ENCODE results near the gene TRAF1. TPM values are rescaled to one million over a fixed set of nuclear protein-coding genes. Genes with fewer than 3 reads are reported as not detected.
"Not testable (repeated sequence)": the region's sequence is repeated elsewhere in the genome, so short reads cannot be mapped to it uniquely, and the experiment has no call there.

TRAF1 gene
- total RNA-seq: 8.0 TPM

GRCh38 chr9:120926397-120926928 is at the start of gene TRAF1:
Gene TRAF1, minus strand, starts transcription at chr9:120926796. Its CDS starts 721 bp downstream, at chr9:120926075.
- ATAC-seq: no peak
- intact Hi-C loops (cut with DNase I): loop anchor here (5.0 kb wide), 1 partner anchor 49 kb away; the partner anchor contains the start of gene PHF19
- DNase-seq (ENCODE audit: low spot score): peak; percentile 53

DNA sequence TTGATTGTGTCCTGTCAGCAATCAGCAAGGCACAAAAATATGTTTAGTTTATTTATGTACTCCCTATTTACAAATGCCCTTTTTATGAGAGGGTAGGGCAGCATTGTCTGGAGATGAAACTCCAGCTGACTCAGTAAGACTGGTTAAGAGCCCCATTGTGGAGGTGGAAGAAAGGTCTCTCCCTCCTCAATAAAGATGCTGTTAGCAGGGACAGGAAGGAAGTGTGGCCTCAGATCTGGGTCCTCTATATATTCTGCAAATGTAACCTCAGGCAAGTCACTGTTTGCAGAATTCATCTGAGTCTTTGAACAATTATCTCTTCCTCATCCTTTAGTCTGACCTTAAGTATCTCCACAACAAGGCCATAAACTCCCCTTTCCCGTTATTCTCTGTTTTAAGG is 48.3 kb upstream of the TRAF1 start:
- intact Hi-C loops (cut with DNase I): no loop called here
- ATAC-seq (no peak), DNase-seq (ENCODE audit: low spot score) (no peak)

- intact Hi-C loops (cut with DNase I): no loop called here
- DNase-seq (ENCODE audit: low spot score): no peak
- no peak for ATAC-seq
These were observed 47.6 kb upstream of the TRAF1 start for GRCh38 chr9:120974181-120974580.

- DNase-seq (ENCODE audit: low spot score) (no peak), ATAC-seq (no peak)
- intact Hi-C loops (cut with DNase I): no loop called here
These were observed 45.3 kb upstream of the TRAF1 start for GRCh38 chr9:120971938-120972337.

- intact Hi-C loops (cut with DNase I); DNase-seq (ENCODE audit: low spot score); ATAC-seq: not testable (repeated sequence)
These were observed 44.9 kb upstream of the TRAF1 start for GRCh38 chr9:120971471-120971870.

DNA sequence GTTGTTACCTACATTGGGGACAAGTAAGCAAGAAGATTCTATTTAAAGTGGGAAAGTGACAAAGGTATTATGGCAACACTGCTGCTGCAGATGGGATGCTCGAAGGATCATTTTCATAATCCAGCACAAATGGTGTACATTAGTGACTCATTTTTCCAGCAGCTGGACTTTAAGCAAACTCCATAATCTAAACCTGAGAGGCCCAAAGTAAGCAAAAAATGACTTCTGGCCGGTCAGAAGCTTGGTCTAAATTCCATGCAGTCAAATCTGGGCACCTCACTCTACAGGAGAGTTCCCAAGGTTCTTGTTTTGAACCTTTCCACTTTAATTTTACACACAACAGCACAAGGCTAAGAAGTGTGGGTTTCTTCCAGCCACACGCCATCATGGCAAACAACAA is 43.6 kb upstream of the TRAF1 start:
- ATAC-seq (no peak), DNase-seq (ENCODE audit: low spot score) (no peak)

DNA sequence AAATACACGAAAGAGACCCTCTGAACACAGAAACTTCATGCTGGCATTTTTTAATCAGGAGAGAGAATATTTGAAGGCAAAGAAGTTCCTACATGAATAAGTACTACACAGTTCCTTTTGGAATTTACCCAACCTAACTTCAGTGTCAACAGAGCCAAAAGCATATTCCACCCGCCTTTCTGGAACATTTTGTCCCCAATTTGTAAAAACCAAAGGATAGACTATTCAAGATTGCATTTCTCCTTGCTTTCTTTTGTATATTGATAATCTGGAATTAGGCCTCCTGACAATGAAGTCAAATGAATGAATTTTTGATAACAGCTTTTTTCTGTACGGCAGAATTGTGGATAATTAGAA is 39.4 kb upstream of the TRAF1 start:
- ATAC-seq (peak; percentile 91), DNase-seq (ENCODE audit: low spot score) (no peak)
- intact Hi-C loops (cut with DNase I): no loop called here

More for the DNA sequence above, 43.6 kb upstream of the TRAF1 start:
- intact Hi-C loops (cut with DNase I): no loop called here

- peak; percentile 91 for ATAC-seq
- intact Hi-C loops (cut with DNase I): no loop called here
- no peak for DNase-seq (ENCODE audit: low spot score)
These were observed 38.9 kb upstream of the TRAF1 start for GRCh38 chr9:120965344-120966012.

GRCh38 chr9:120961936-120962335 is 35.3 kb upstream of the TRAF1 start:
- ATAC-seq (no peak), DNase-seq (ENCODE audit: low spot score) (no peak)
- intact Hi-C loops (cut with DNase I): no loop called here

DNA sequence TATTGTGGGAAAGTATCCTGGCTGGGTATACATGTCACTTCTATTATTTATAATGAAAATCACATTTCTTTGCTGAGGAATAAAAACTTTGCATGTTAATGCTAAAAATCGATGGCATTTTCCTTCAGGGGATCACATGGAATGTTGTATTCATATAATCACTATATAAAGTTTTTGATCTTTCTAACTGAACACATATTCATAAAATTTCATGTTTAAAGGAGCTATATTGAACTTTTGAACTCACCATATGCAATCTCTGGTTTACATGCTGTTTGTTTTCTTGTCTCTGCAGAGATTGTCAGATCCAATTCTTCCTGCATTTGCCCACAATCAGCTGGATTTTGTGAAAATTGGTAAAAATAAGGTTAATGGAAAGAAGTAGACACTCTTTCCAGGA is 33.4 kb upstream of the TRAF1 start:
- DNase-seq (ENCODE audit: low spot score): no peak
- ATAC-seq: no peak
- intact Hi-C loops (cut with DNase I): no loop called here

- intact Hi-C loops (cut with DNase I): no loop called here
- no peak for ATAC-seq
These were observed 30.3 kb upstream of the TRAF1 start for GRCh38 chr9:120956862-120957261.

DNA sequence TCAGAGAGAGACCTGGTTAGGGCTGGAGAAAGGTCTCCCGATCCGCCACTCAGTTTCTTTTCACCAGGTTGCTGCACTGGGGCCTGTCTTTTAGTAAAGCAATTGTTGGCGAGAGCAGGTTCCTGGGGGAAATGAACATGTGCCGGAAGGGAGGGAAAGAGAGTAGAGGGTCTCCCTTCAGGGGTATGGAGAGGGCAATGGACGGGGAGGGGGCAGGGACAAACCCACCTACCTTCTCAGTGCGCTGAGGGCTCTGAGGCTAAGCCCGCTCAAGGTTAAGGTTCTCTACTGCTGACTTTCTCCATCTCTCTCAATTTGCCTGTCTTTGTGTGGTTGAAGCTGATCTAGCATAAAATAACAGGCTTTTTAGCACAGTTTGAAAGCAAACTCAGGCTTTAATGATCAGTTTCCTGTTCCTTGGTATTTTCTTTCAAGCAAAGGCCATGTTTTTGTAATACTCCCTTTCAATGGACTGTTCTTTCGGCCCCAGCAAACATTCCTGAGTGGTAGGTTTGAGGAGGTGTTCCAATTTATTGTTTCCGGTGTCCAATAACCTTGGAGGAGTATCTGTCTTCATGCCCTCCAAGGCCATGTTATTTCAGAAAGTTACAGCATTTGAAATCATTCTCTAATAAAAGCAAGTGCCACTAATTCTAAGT is 25.5 kb upstream of the TRAF1 start:
- no peak for DNase-seq (ENCODE audit: low spot score)
- no peak for ATAC-seq
- intact Hi-C loops (cut with DNase I): no loop called here

More at GRCh38 chr9:120956862-120957261, 30.3 kb upstream of the TRAF1 start:
- DNase-seq (ENCODE audit: low spot score): no peak

- DNase-seq (ENCODE audit: low spot score) (no peak), ATAC-seq (no peak)
- intact Hi-C loops (cut with DNase I): no loop called here
These were observed 24.1 kb upstream of the TRAF1 start for GRCh38 chr9:120950421-120951388.

- ATAC-seq (no peak), DNase-seq (ENCODE audit: low spot score) (no peak)
- intact Hi-C loops (cut with DNase I): no loop called here
These were observed 22.7 kb upstream of the TRAF1 start for GRCh38 chr9:120949290-120949689.

DNA sequence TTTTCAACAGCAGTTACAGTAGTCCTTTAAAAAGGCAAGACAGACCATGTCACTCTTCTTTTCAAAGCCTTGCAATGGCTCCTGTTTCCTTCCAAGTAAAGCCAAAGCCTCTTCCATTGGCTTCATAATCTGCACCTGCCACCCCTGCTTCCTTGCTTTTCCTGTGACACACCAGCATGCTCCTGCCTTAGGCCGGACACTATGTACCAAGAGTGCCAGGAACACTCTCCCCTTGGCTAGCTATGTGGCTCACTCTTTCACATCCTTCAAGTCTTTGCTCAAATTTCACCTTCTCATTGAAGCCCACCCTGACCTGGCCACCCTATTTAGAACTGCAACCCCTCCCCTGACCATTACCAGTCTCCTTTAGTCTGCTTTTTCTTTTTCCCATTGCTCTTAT is 22.2 kb upstream of the TRAF1 start:
- no peak for ATAC-seq
- intact Hi-C loops (cut with DNase I): no loop called here
- no peak for DNase-seq (ENCODE audit: low spot score)

DNA sequence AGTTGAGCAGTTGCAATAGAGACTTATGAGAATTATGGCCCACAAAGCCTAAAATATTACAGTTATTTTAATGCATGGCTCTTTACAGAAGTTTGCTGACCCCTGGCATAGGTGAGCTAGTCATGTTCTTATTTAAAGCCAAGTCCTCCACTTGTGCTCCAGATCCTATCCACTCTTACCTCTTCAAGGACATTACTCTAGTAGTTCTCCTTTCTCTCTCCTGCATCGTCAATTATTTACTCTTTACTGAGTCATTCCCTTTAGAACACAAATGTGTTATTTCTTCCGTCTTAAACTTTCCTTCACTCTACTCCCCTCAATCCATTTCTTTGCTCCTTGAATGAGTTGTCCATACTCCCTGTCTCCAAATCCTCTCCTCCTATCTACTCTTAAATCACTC is 20.6 kb upstream of the TRAF1 start:
- intact Hi-C loops (cut with DNase I): no loop called here
- DNase-seq (ENCODE audit: low spot score) (no peak), ATAC-seq (no peak)

GRCh38 chr9:120946259-120946658 is 19.7 kb upstream of the TRAF1 start:
- intact Hi-C loops (cut with DNase I): no loop called here
- no peak for ATAC-seq

GRCh38 chr9:120944948-120945347 is 18.4 kb upstream of the TRAF1 start:
- intact Hi-C loops (cut with DNase I): no loop called here

More at GRCh38 chr9:120946259-120946658, 19.7 kb upstream of the TRAF1 start:
- DNase-seq (ENCODE audit: low spot score): no peak

GRCh38 chr9:120944434-120944843 is 17.8 kb upstream of the TRAF1 start:
- intact Hi-C loops (cut with DNase I): no loop called here
- ATAC-seq: no peak
- DNase-seq (ENCODE audit: low spot score): no peak

More at GRCh38 chr9:120944948-120945347, 18.4 kb upstream of the TRAF1 start:
- ATAC-seq (no peak), DNase-seq (ENCODE audit: low spot score) (no peak)

Measured in sciatic nerve (tissue), 2 donors.